Stomach (tissue), 4 donors: Measurements from ENCODE around the gene MRAS.

ENCODE experiments used
- POLR2A ChIP-seq, 4 donors: fragments of 450-650 bp; IDR thresholded peaks; one replicate each; pipeline ENCODE4 v1.6.1; 2016; ENCODE audit warnings: antibody characterized with exemption in 4 of 4, control low read depth in 2 of 4, mild to moderate bottlenecking in 1 of 4, moderate library complexity in 1 of 4
- POLR2AphosphoS5 ChIP-seq, 3 donors: sonication (generic); formaldehyde crosslinking; IDR thresholded peaks; one replicate each; pipeline ENCODE4 v1.6.1; 2016; ENCODE audit warnings: antibody characterized with exemption in 3 of 3
- TF ChIP-seq, protein P1 (sequence below), 7 experiments: fragments of 450-650 bp in 4 of 7; fragments of 200-600 bp in 3 of 7; sonication (generic) in 3 of 7; IDR thresholded peaks; one replicate each; pipeline ENCODE4 v1.5.1; 2016 to 2019; ENCODE audit warnings: antibody characterized with exemption in 7 of 7, control low read depth in 2 of 7, mild to moderate bottlenecking in 1 of 7

- TF ChIP-seq, protein P1, sequence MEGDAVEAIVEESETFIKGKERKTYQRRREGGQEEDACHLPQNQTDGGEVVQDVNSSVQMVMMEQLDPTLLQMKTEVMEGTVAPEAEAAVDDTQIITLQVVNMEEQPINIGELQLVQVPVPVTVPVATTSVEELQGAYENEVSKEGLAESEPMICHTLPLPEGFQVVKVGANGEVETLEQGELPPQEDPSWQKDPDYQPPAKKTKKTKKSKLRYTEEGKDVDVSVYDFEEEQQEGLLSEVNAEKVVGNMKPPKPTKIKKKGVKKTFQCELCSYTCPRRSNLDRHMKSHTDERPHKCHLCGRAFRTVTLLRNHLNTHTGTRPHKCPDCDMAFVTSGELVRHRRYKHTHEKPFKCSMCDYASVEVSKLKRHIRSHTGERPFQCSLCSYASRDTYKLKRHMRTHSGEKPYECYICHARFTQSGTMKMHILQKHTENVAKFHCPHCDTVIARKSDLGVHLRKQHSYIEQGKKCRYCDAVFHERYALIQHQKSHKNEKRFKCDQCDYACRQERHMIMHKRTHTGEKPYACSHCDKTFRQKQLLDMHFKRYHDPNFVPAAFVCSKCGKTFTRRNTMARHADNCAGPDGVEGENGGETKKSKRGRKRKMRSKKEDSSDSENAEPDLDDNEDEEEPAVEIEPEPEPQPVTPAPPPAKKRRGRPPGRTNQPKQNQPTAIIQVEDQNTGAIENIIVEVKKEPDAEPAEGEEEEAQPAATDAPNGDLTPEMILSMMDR (IDR thresholded peaks at IDR 0.05), result no peak
- TF ChIP-seq POLR2AphosphoS5 (IDR thresholded peaks at IDR 0.05) (no peak), POLR2A (IDR thresholded peaks at IDR 0.05) (no peak)
Observed at GRCh38 chr3:138377804-138378203, 29.4 kb downstream of the MRAS start.
